Measurements from ENCODE around the gene IFITM5.
A peak's percentile ranks its signal among the peaks of the same experiment; 100 is the strongest.

IFITM5 gene

DNA sequence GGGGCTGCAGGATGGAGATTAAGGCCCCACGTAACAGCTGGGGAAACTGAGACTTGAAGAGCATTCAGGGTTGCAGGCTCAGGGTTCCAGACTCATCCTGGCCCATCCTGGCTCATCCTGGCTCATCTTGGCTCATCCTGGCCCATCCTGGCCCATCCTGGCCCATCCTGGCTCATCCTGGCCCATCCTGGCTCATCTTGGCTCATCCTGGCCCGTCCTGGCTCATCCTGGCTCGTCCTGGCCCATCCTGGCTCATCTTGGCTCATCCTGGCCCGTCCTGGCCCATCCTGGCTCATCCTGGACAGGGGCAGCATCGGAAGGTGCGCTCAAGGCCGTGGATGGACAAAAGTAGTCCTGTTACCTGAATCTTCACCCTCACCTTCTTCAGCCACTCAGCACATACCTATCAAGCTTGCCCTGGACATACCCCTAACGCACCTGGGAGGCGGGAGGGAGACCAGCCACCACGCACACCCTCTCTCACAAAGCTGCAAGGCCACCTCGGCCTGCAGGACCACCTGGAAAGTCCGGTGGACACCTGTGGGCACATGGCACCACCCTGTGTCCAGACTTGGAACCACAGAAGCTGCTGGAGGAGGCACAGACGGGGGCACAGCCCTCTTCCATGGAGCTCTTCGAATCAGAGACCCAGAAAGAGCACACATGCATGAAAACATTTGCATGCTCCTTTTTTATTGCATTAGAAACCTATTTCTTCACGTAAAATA is 41.4 kb downstream of the IFITM5 start:
- DNase-seq: no peak

DNA sequence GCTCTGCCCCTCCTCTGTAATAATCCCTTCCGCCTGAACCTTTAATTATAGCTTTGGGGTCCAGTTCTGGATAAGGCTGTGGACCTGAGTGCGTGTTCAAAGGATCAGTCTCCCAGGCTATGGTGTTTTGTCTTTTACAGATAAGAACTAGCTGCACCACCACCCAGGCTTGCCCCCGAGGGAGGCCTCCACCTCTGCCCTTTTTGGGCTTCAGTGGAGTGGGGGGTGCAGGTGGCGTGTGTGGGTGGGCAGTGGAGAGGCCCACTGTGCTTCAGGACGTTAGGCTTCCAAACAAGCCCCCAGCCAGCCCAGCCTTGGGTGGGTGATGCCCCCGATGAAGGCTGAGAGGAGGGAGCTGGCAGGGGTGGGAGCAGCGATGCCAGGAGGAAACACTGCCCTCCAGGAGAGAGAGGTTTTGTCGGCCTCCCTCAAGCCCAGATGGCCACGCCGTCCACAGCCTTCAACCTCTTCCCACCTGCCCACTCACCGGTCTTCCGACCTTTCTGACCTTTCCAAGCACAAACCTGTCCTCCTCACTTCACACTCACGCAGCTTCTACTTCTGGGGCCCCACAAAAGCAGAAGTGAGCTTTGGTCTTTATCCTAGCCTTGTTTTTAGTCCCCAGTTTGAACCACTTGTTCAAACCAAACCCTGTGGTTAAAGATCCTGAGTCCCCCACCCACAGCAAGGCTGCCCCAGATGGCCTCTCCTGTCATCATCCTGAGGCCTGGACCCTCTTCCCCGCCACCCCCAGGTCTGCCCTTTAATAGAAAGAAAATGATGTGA is 42.2 kb downstream of the IFITM5 start:
- DNase-seq: no peak

DNA sequence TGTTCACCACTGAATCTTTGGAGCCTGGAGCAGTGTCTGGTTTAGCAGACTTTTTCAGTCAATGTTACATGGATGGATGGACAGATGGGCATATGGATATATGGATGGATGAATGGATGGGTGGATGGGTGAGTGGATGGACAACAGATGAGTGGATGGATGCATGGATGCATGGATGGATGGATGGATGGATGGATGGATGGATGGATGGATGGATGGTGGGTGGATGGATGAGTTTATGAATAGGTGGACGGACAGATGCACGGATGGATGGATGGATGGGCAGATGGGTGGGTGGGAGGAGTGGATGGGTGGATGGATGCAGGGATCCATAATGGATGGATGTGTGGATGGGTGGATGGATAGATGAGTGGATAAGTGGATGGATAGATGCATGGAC is 43.5 kb downstream of the IFITM5 start:
- no peak for DNase-seq

DNA sequence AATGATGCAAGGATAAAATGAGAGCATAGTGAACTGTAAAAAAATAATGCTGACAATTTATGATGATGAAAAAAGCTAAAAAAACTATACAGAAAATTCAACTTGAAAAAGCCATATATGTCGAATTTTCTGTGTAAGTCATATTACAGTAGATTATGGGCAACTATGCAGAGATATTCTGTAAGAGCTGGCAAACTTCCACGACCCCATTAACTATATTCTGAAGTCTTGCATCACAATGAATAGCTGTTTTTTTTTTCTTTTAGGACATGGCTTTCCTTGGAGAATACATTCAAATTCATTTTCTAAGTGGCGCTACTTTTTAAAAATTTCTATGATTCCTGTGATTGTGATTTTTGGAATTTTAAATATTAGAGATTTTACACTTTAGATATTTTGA is 44.1 kb downstream of the IFITM5 start:
- DNase-seq: peak; percentile 57

DNA sequence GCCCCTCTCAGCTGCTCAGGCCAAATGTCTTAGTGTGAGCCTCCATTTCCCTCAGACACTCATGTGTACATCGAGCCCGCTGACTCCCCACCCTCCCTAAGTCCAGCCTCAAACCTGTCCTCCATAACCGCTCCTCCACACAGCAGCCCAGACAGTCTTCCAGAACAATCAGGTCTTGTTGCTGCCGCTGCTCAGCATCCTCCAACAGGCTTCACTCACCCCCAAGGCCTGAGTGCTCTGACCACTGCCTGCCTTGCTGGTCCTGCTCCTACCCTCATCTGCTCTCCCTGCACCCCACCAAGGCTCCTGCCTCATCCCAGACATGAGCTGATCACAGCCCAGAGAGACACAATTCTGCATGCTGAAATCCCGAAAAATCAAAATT is 45.4 kb downstream of the IFITM5 start:
- no peak for DNase-seq

DNA sequence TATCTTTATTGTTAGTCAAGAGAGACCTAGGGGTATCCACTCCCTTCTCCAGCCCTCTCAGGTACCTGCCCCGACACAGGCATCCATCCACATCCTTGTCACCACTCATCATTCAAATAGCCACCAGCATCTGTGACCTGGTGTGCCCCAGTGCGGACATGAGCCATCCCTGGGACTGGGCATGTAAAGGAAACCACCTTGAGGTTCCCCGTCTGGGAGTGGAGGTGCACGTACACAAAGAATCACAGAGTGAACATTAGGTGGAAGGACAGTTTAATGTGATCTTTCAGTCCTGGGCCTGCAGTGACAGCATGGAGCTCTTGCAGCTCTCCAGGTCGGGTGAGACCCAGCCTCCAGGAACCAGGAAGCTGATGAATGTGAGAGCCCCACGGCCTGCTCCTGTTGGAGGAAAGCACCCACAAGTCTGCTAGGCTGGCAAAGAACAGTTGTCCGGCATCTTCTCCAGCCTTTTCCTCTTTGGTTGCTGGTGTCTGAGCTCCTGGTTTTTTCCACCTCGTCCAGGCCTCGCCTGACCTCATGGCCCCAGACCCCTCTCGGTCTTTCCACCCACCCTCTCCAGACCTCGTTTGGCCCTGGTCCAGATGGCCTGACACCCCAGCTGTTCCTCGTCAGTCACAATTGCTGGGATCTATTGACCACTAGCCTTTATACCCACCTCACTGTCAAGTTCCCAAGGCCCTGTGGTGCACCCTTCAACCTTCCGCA is 46.0 kb downstream of the IFITM5 start:
- no peak for DNase-seq

DNA sequence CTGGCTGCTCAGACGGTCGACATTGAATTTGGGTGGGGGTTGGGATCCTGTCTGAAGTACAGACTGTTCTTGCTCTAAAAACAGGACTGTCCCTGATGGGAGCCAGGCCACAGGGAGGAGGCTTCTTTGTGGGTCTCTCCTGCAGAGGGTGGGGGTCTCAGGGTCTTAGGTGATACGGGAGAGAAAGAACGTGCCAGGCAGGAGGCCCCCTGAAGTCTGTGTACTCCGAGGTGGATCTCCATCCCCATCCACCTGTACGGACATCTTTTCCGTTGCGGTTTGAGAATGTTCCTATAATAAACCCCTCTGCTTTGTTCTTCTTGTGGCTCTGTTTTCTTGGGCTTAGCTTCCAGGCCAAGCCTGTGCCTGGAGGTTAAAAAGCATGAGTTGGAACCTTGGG is 46.7 kb downstream of the IFITM5 start:
- DNase-seq: no peak

DNA sequence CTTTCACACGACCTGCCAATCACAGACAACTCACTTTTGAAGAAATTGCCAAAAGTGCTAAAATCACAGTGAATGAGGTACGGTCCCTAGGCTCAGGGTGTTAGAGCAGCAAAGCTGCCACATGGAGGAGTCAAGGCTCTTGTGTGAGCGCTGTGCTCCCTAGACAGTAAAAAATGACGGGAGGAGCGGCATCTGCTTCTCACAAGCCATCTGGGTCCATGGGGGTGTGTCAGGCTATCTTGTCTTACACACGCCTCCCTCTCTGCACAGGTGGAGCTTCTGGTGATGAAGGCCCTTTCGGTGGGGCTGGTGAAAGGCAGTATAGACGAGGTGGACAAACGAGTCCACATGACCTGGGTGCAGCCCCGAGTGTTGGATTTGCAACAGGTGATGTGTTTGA is 47.8 kb downstream of the IFITM5 start:
- DNase-seq: no peak

DNA sequence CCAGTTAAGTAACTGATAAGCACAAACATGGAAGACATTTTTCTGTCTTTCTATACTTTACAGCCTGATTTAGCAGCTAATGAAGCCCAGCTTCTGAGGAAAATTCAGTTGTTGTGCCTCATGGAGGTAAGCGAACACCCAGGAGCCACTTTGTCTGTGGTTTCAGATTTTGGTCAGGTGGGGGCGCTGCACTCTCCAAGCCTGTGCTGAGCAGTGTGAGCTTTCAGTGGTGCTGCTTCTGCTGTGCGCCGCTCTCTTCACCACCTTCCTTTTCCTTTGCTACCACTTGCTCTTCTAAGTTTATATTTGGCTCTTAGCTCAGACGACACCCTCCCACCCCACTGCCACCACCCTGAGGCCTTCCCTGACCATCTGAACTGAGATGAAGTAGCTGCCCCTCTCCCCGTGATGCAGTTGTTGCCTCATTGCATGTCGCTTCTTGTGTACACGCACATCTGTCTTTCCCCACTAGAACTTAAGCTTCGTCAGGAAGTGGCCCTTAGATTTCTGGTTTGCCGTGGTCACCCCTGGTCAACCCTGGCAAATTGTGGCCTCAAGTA is 48.5 kb downstream of the IFITM5 start:
- DNase-seq: peak; percentile 45

DNA sequence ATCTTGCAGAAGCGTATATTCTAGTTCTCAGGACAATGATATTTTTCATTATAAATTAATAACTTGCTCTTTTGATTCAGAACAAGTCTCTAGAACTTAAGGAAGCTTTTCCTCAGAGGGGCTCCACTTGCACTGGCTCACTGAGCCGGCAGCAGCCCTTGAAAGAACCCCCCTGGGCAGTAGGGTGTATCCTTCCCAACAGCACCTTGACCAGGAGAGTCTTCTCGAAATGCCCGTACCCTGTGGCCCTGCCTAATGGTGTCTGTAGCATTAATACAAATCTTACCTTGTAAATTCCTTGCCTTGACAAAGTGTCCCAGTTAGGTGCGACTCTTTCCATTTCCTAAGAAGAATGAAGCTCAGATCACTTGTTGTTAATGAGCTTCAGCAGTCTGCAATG is 49.1 kb downstream of the IFITM5 start:
- no peak for DNase-seq

DNA sequence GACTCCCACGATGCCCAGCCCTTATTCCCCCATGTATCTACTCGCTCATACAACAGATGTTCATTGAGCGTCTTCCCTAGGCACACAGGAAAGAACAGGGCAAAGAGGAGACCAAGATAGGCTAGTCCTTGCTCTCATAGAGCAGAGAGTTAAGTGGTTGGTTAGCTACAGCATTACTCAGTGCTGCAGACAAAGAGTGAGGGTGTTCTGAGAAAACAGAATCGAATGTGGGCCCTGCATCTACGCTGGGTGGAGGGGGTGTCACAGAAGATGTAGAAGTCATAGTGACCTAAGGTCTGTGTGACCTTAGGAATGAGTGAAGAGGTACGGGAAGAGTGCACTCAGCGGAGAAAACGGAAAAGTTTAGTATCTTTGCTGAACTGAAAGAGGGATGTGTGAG is 50.3 kb downstream of the IFITM5 start:
- no peak for DNase-seq

Measured in fibroblast of upper back skin (primary cell).